Colon (tissue), 2 donors: ENCODE results near the gene COL6A2.
"Not testable (repeated sequence)": the region's sequence is repeated elsewhere in the genome, so short reads cannot be mapped to it uniquely, and the experiment has no call there.

Source experiments
- FAIRE-seq: peaks from 2 replicates; lab custom pipeline; 2012; peaks lifted over from hg19 to GRCh38; lab: Jason Lieb, UNC
- donor health status: control.
- donor health status: control.

The COL6A2 gene

GRCh38 chr21:46126309-46127238 is 28.7 kb downstream of the COL6A2 start:
- FAIRE-seq: no peak

- no peak for FAIRE-seq
These were observed 29.6 kb downstream of the COL6A2 start for GRCh38 chr21:46127239-46128105.

GRCh38 chr21:46128106-46128932 is 30.4 kb downstream of the COL6A2 start:
- no peak for FAIRE-seq

GRCh38 chr21:46128933-46129571 is 31.1 kb downstream of the COL6A2 start:
- no peak for FAIRE-seq

- no peak for FAIRE-seq
These were observed 32.1 kb downstream of the COL6A2 start for GRCh38 chr21:46129846-46130651.

GRCh38 chr21:46130831-46131587 is 33.1 kb downstream of the COL6A2 start:
- no peak for FAIRE-seq

GRCh38 chr21:46131588-46131837 is 33.6 kb downstream of the COL6A2 start:
- no peak for FAIRE-seq

- FAIRE-seq: no peak
These were observed 34.1 kb downstream of the COL6A2 start for GRCh38 chr21:46131838-46132651.

- no peak for FAIRE-seq
These were observed 38.0 kb downstream of the COL6A2 start for GRCh38 chr21:46135782-46136395.

GRCh38 chr21:46136739-46137349 is 38.9 kb downstream of the COL6A2 start:
- FAIRE-seq: no peak

- FAIRE-seq: no peak
These were observed 40.0 kb downstream of the COL6A2 start for GRCh38 chr21:46137908-46138307.

GRCh38 chr21:46138383-46138970 is 40.6 kb downstream of the COL6A2 start:
- FAIRE-seq: no peak

GRCh38 chr21:46139686-46140085 is 41.8 kb downstream of the COL6A2 start:
- FAIRE-seq: no peak

- FAIRE-seq: not testable (repeated sequence)
These were observed 42.6 kb downstream of the COL6A2 start for GRCh38 chr21:46140352-46141003.

- no peak for FAIRE-seq
These were observed 44.1 kb downstream of the COL6A2 start for GRCh38 chr21:46141767-46142581.
